Suprapubic skin (tissue), 4 donors: Measurements from ENCODE around the gene MMP2. TPM values are rescaled to one million over a fixed set of nuclear protein-coding genes. Genes with fewer than 3 reads are reported as not detected.

Source experiments
- DNase-seq, 2 donors: peaks; one replicate each; pipeline ENCODE4 v3.0.0-alpha.2; 2019; ENCODE audit warnings: low spot score in 2 of 2
- H3K27ac ChIP-seq: fragments of 200-600 bp; sonication (generic); one replicate; pipeline ENCODE4 v1.5.1; 2019
- H3K27me3 ChIP-seq: fragments of 200-600 bp; sonication (generic); one replicate; pipeline ENCODE4 v1.5.1; 2019
- H3K36me3 ChIP-seq: fragments of 200-600 bp; sonication (generic); one replicate; pipeline ENCODE4 v1.5.1; 2019
- H3K4me1 ChIP-seq: fragments of 200-600 bp; sonication (generic); one replicate; pipeline ENCODE4 v1.5.1; 2019
- H3K4me3 ChIP-seq: fragments of 200-600 bp; sonication (generic); one replicate; pipeline ENCODE4 v1.5.1; 2019; ENCODE audit warnings: mild to moderate bottlenecking
- H3K9me3 ChIP-seq: fragments of 200-600 bp; sonication (generic); one replicate; pipeline ENCODE4 v1.5.1; 2019
- CTCF ChIP-seq, 2 donors: fragments of 200-600 bp in 1 of 2; fragments of 450-650 bp in 1 of 2; sonication (generic) in 1 of 2; IDR thresholded peaks; one replicate each; pipeline ENCODE4 v1.5.1; 2016 to 2019; ENCODE audit warnings: antibody characterized with exemption in 2 of 2, mild to moderate bottlenecking in 1 of 2, moderate library complexity in 1 of 2
- EP300 ChIP-seq: sonication (generic); formaldehyde crosslinking; IDR thresholded peaks from one replicate; pipeline ENCODE4 v1.6.1; 2017; ENCODE audit warnings: antibody characterized with exemption
- POLR2A ChIP-seq, 2 donors: fragments of 450-650 bp; IDR thresholded peaks; one replicate each; pipeline ENCODE4 v1.6.1; 2017; ENCODE audit warnings: antibody characterized with exemption in 2 of 2, mild to moderate bottlenecking in 2 of 2, moderate library complexity in 2 of 2
- POLR2AphosphoS5 ChIP-seq, 3 donors: sonication (generic); formaldehyde crosslinking; IDR thresholded peaks; one replicate each; pipeline ENCODE4 v1.6.1; 2017; ENCODE audit warnings: antibody characterized with exemption in 3 of 3
- WGBS: methylation state at CpG from one replicate; pipeline ENCODE4 v1.1.5; 2018; 5-methylcytosine and 5-hydroxymethylcytosine counted together
- total RNA-seq, 4 donors: library from RNA; depleted of rRNA; stranded (reverse); fragments of >200 nt; gene quantifications; one replicate each; pipeline ENCODE4 v1.1.0, GENCODE V29; 2016

The MMP2 gene
- total RNA-seq, 4 donors from 2014 or later, result 71.4 to 175 (median 120) TPM

DNA sequence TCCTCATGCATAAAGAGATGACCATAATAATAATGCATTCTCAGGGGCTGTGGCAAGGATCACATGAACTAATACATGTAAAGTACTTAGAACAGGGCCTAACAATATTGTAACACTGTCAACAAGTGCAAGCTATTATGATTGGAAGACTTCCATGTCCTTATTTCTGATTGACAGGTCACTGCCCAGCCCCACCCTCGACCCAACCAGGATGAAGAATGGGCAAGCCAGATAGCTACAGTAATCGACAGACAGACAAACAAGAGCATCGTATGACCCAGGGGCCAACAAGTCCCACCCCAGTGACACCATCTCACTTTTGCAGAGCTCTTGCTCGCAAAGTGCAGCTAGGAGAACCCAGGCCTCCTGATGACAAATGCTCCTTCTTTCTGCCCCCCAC is 14.6 kb upstream of the MMP2 start:
- no peak for DNase-seq
- no peak overlapping the region for H3K4me3 ChIP-seq
- WGBS, result 38% methylated on average over 4 of the region's 4 CpGs

GRCh38 chr16:55465077-55465896 is 13.7 kb upstream of the MMP2 start:
- peaks cover 2% of the 10 kb centered on the region for H3K4me1 ChIP-seq
- no peak overlapping the region for H3K27ac ChIP-seq
- no peak overlapping the region for H3K4me3 ChIP-seq
- DNase-seq, result peak; percentile 91 to 95
- 33% methylated on average over 18 of the region's 19 CpGs for WGBS
- H3K27me3 ChIP-seq, result no peaks in the 10 kb centered on the region
- H3K9me3 ChIP-seq, result no peaks in the 10 kb centered on the region
- no peak for TF ChIP-seq EP300
- peak; percentile 96 to 100 for TF ChIP-seq CTCF (IDR thresholded peaks at IDR 0.05)
- no peak for TF ChIP-seq POLR2A (IDR thresholded peaks at IDR 0.05)
- TF ChIP-seq POLR2AphosphoS5 (IDR thresholded peaks at IDR 0.05), result peak in 1 of 3 donors; percentile 42
- no peaks in the 10 kb centered on the region for H3K36me3 ChIP-seq

More for the DNA sequence above, 14.6 kb upstream of the MMP2 start:
- Histone ChIP-seq H3K4me1 (no peaks in the 10 kb centered on the region), H3K27me3 (no peaks in the 10 kb centered on the region), H3K27ac (no peak overlapping the region), H3K36me3 (no peaks in the 10 kb centered on the region), H3K9me3 (no peaks in the 10 kb centered on the region)
- TF ChIP-seq POLR2A (IDR thresholded peaks at IDR 0.05) (no peak), EP300 (no peak), CTCF (IDR thresholded peaks at IDR 0.05) (no peak), POLR2AphosphoS5 (IDR thresholded peaks at IDR 0.05) (no peak)

DNA sequence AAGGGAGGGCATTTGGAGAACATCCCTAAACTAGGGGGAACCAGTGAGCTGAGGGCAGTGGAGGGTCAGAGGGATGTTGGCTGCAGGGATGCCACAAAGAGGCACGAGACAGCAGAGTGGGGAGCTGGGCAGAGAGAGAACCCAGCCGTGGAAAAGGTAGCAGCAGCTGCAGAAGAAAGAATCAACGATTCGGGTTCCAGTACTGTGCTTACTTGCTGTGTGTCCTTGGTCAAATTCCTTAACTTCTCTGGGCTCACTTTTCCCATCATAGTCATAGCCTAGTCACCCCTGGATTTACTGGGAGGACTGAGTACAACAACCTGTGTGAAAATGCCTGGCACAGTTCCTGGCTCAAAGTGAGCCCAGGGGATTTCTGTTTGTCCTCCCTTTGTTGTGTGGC is 12.8 kb upstream of the MMP2 start:
- H3K27ac ChIP-seq, result no peak overlapping the region
- 95% methylated on average over 4 of the region's 4 CpGs for WGBS
- peaks cover 11% of the 10 kb centered on the region for H3K4me1 ChIP-seq
- H3K36me3 ChIP-seq, result no peaks in the 10 kb centered on the region
- no peak for TF ChIP-seq EP300
- TF ChIP-seq POLR2A (IDR thresholded peaks at IDR 0.05), result no peak
- TF ChIP-seq CTCF (IDR thresholded peaks at IDR 0.05), result no peak
- TF ChIP-seq POLR2AphosphoS5 (IDR thresholded peaks at IDR 0.05), result no peak
- no peak for DNase-seq
- no peak overlapping the region for H3K4me3 ChIP-seq
- no peaks in the 10 kb centered on the region for H3K9me3 ChIP-seq
- no peaks in the 10 kb centered on the region for H3K27me3 ChIP-seq

GRCh38 chr16:55467898-55468297 is 11.1 kb upstream of the MMP2 start:
- no peak for DNase-seq
- TF ChIP-seq CTCF (IDR thresholded peaks at IDR 0.05) (no peak), POLR2A (IDR thresholded peaks at IDR 0.05) (no peak), EP300 (no peak), POLR2AphosphoS5 (IDR thresholded peaks at IDR 0.05) (no peak)

DNA sequence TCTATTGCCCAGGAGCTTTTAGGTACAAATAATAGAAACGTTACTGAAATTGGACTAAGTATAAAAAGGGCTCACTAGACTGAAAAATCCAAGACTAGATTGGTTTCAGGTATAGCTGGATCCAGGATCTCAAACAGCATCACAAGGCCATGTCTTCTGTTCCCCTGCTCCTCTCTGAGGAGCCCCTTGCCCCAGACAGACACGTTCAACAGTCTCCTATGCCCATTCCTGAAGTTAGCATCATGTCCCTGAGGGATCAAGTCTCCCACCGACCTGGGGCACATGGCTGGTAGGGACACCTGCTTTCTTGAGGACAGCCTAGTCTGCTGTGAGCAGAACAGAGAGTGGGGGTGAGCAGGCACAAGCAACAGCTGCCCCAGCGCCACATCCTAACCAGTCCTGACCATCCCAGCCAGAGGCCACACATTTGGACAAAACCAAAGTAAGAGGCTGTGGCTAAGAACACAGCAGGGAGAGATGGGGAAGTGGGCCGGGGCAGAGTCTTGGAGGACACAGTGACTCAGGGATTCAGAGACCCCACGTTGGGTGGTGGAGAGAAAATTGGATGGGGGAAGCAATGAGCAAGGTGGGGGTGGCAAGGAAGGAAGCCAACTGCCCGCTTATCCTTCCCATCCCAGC is 10.5 kb upstream of the MMP2 start:
- WGBS, result 84% methylated on average over 5 of the region's 7 CpGs
- H3K9me3 ChIP-seq, result no peaks in the 10 kb centered on the region
- H3K4me3 ChIP-seq, result no peak overlapping the region
- no peak for DNase-seq
- peaks cover 21% of the 10 kb centered on the region for H3K4me1 ChIP-seq
- TF ChIP-seq POLR2AphosphoS5 (IDR thresholded peaks at IDR 0.05) (no peak), CTCF (IDR thresholded peaks at IDR 0.05) (no peak), POLR2A (IDR thresholded peaks at IDR 0.05) (no peak), EP300 (no peak)
- H3K36me3 ChIP-seq, result no peaks in the 10 kb centered on the region
- no peak overlapping the region for H3K27ac ChIP-seq
- no peaks in the 10 kb centered on the region for H3K27me3 ChIP-seq

More at GRCh38 chr16:55467898-55468297, 11.1 kb upstream of the MMP2 start:
- Histone ChIP-seq H3K27ac (no peak overlapping the region), H3K36me3 (no peaks in the 10 kb centered on the region), H3K9me3 (no peaks in the 10 kb centered on the region), H3K4me1 (peaks cover 21% of the 10 kb centered on the region), H3K27me3 (no peaks in the 10 kb centered on the region), H3K4me3 (no peak overlapping the region)
- 89% methylated on average over 3 of the region's 3 CpGs for WGBS
